Right lobe of liver (tissue), 4 donors: ENCODE results near the gene ADGRB3.

Experiments used
- POLR2A ChIP-seq: fragments of 450-650 bp; IDR thresholded peaks from one replicate; pipeline ENCODE4 v1.6.1; 2017; ENCODE audit warnings: antibody characterized with exemption, mild to moderate bottlenecking
- TF ChIP-seq, protein P1 (sequence below), 4 donors: fragments of 200-600 bp in 3 of 4; fragments of 450-650 bp in 1 of 4; IDR thresholded peaks; one replicate each; pipeline versions ENCODE4 v1.5.1 to v1.8.0; 2016 to 2022; ENCODE audit warnings: antibody characterized with exemption in 4 of 4, mild to moderate bottlenecking in 2 of 4
- donor health status: DM: no; HTN: no; CAD: no.
- donor health status: DM: no; HTN: no; CAD: no.
- donor health status: DM: no; HTN: yes; CAD: no.

- TF ChIP-seq, protein P1, sequence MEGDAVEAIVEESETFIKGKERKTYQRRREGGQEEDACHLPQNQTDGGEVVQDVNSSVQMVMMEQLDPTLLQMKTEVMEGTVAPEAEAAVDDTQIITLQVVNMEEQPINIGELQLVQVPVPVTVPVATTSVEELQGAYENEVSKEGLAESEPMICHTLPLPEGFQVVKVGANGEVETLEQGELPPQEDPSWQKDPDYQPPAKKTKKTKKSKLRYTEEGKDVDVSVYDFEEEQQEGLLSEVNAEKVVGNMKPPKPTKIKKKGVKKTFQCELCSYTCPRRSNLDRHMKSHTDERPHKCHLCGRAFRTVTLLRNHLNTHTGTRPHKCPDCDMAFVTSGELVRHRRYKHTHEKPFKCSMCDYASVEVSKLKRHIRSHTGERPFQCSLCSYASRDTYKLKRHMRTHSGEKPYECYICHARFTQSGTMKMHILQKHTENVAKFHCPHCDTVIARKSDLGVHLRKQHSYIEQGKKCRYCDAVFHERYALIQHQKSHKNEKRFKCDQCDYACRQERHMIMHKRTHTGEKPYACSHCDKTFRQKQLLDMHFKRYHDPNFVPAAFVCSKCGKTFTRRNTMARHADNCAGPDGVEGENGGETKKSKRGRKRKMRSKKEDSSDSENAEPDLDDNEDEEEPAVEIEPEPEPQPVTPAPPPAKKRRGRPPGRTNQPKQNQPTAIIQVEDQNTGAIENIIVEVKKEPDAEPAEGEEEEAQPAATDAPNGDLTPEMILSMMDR (IDR thresholded peaks at IDR 0.05), result no peak
- no peak for TF ChIP-seq POLR2A
Observed at GRCh38 chr6:68691120-68691519, 56.0 kb downstream of the ADGRB3 start.
